Brain microvascular endothelial cell (primary cell): ENCODE measurements around the gene ZNF521.

Experiments
- DNase-seq: peaks from one replicate; pipeline ENCODE4 v3.0.0-alpha.2; 2020
- H3K27ac ChIP-seq: fragments of 250-450 bp; sonication (Bioruptor Pico); 2 replicates; pipeline ENCODE4 v1.5.1; 2020; ENCODE audit warnings: mild to moderate bottlenecking, moderate library complexity
- H3K27me3 ChIP-seq: fragments of 250-450 bp; sonication (Bioruptor Pico); replicated peaks from 2 replicates; pipeline ENCODE4 v1.5.1; 2020; ENCODE audit warnings: mild to moderate bottlenecking
- H3K36me3 ChIP-seq: fragments of 250-450 bp; sonication (Bioruptor Pico); replicated peaks from 2 replicates; pipeline ENCODE4 v1.5.1; 2020; ENCODE audit warnings: mild to moderate bottlenecking
- H3K4me3 ChIP-seq: 2 replicates; pipeline ENCODE4 v1.5.1; 2011; ENCODE audit warnings: low read depth, mild to moderate bottlenecking, control low read depth, low read length, moderate library complexity
- CTCF ChIP-seq: IDR thresholded peaks from 2 replicates; pipeline ENCODE4 v1.5.1; 2011; ENCODE audit warnings: low read depth, mild to moderate bottlenecking, moderate library complexity, low read length, control low read depth, inconsistent platforms; ENCODE audit errors: missing control alignments
- in situ Hi-C: cut with HindIII; loops from 2 replicates; pipeline ENCODE4 v1.10.0; 2017; ENCODE audit warnings: low sequenced_read_pairs, low pct_ligation_motif_present

The ZNF521 gene

GRCh38 chr18:25102662-25103061 lies 249.3 kb downstream of the ZNF521 start:
- Histone ChIP-seq H3K4me3 (no peak overlapping the region), H3K36me3 (no peaks in the 10 kb centered on the region), H3K27ac (no peak overlapping the region), H3K27me3 (no peaks in the 10 kb centered on the region)
- in situ Hi-C loops, result no loop called here
- no peak for TF ChIP-seq CTCF
- DNase-seq, result no peak

- no peak for DNase-seq
- Histone ChIP-seq H3K27me3 (no peaks in the 10 kb centered on the region), H3K36me3 (no peaks in the 10 kb centered on the region), H3K4me3 (no peak overlapping the region), H3K27ac (no peak overlapping the region)
- in situ Hi-C loops, result no loop called here
- TF ChIP-seq CTCF, result no peak
These were observed 251.5 kb downstream of the ZNF521 start for GRCh38 chr18:25100418-25100817.

- in situ Hi-C loops, result no loop called here
- H3K27ac ChIP-seq, result no peak overlapping the region
- no peaks in the 10 kb centered on the region for H3K27me3 ChIP-seq
- peak; percentile 69 for DNase-seq
- no peaks in the 10 kb centered on the region for H3K36me3 ChIP-seq
- no peak for TF ChIP-seq CTCF
- H3K4me3 ChIP-seq, result no peak overlapping the region
These were observed 252.1 kb downstream of the ZNF521 start for GRCh38 chr18:25099895-25100294.

GRCh38 chr18:25097569-25098056 lies 254.4 kb downstream of the ZNF521 start:
- in situ Hi-C loops, result no loop called here
- DNase-seq, result peak; percentile 21
- TF ChIP-seq CTCF, result no peak
- Histone ChIP-seq H3K27me3 (no peaks in the 10 kb centered on the region), H3K4me3 (no peak overlapping the region), H3K36me3 (no peaks in the 10 kb centered on the region), H3K27ac (no peak overlapping the region)

GRCh38 chr18:25097057-25097456 lies 254.9 kb downstream of the ZNF521 start:
- Histone ChIP-seq H3K27me3 (no peaks in the 10 kb centered on the region), H3K4me3 (no peak overlapping the region), H3K36me3 (no peaks in the 10 kb centered on the region), H3K27ac (no peak overlapping the region)
- in situ Hi-C loops, result no loop called here
- TF ChIP-seq CTCF, result no peak
- no peak for DNase-seq

- no peak overlapping the region for H3K4me3 ChIP-seq
- no peaks in the 10 kb centered on the region for H3K36me3 ChIP-seq
- no peak for TF ChIP-seq CTCF
- DNase-seq, result no peak
- H3K27ac ChIP-seq, result no peak overlapping the region
- in situ Hi-C loops, result no loop called here
- no peaks in the 10 kb centered on the region for H3K27me3 ChIP-seq
These were observed 258.8 kb downstream of the ZNF521 start for GRCh38 chr18:25093141-25093540.
